Measurements from ENCODE around the gene MBTPS1.

MBTPS1 gene

DNA sequence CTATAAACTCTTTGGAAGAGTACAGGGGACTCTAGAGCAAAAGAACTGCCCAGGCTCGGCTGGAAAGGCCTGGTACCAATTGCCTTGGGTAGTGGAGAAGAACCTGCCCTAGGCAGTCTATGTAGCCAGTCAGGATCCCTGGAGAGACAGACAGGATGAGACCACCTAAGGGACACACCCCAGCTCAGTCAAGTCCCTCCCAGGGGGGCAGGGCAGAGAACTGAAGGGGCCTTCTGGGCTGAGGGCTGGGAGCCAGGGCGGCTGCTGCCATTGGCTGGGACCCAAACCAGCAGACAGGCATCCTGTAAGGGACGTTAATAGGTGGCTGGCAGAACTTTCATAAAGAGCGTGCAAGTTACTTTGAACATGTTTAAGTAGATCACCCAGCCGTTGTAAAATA is 61.4 kb downstream of the MBTPS1 start:
- TF ChIP-seq, protein P1, sequence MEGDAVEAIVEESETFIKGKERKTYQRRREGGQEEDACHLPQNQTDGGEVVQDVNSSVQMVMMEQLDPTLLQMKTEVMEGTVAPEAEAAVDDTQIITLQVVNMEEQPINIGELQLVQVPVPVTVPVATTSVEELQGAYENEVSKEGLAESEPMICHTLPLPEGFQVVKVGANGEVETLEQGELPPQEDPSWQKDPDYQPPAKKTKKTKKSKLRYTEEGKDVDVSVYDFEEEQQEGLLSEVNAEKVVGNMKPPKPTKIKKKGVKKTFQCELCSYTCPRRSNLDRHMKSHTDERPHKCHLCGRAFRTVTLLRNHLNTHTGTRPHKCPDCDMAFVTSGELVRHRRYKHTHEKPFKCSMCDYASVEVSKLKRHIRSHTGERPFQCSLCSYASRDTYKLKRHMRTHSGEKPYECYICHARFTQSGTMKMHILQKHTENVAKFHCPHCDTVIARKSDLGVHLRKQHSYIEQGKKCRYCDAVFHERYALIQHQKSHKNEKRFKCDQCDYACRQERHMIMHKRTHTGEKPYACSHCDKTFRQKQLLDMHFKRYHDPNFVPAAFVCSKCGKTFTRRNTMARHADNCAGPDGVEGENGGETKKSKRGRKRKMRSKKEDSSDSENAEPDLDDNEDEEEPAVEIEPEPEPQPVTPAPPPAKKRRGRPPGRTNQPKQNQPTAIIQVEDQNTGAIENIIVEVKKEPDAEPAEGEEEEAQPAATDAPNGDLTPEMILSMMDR (conservative IDR thresholded peaks at IDR 0.05; ENCODE audit: low read depth, low read length), result no peak
- DNase-seq (ENCODE audit: low read depth), result no peak
- no peak overlapping the region for H3K4me3 ChIP-seq (ENCODE audit: low read length)

DNA sequence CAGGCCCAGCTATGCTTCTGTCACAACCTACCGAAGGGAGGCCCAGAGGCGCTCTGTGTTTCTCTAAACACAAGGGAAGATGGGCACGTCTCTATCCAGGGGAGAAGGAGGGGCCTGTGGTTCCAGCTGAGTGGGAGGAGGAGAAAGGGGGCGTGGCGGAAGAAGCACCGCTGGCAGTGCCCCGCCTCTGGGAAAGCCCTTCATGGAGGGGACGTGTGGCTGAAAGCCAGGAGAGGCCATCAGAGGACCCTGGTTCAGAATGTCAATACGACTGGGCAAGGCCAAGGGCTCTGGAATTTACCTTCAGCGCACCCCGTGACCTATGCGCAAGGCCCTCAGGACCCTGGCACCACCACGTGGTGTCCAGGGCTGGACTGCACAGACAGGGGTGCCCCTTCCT is 61.8 kb downstream of the MBTPS1 start:
- TF ChIP-seq, protein P1 (conservative IDR thresholded peaks at IDR 0.05; ENCODE audit: low read depth, low read length), result no peak
- no peak overlapping the region for H3K4me3 ChIP-seq (ENCODE audit: low read length)
- no peak for DNase-seq (ENCODE audit: low read depth)

DNA sequence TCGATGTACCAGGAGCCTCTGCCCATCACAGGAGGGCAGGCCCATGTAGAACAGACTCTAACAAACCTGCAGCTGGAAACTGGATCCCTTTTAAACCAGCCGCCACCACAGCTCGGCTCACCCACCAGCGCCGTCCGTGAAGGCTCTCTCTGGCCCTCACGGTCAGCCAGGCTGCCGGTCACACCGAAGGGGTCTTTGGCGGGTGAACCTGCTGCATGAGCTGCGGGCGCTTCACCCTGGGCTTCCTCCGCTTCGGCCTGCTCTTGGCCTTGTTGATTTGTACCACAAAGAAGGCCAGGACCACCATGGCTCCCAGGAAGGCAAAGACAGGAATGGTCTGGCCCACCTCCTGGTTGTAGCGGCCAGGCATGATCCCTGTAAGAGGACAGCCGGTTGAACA is 62.5 kb downstream of the MBTPS1 start:
- no peak for DNase-seq (ENCODE audit: low read depth)
- TF ChIP-seq, protein P1 (conservative IDR thresholded peaks at IDR 0.05; ENCODE audit: low read depth, low read length), result no peak

GRCh38 chr16:84053237-84053636 is 63.5 kb downstream of the MBTPS1 start:
- H3K4me3 ChIP-seq (ENCODE audit: low read length), result no peak overlapping the region
- no peak for DNase-seq (ENCODE audit: low read depth)
- TF ChIP-seq, protein P1 (conservative IDR thresholded peaks at IDR 0.05; ENCODE audit: low read depth, low read length), result no peak

More for the DNA sequence above, 62.5 kb downstream of the MBTPS1 start:
- H3K4me3 ChIP-seq (ENCODE audit: low read length), result no peak overlapping the region

DNA sequence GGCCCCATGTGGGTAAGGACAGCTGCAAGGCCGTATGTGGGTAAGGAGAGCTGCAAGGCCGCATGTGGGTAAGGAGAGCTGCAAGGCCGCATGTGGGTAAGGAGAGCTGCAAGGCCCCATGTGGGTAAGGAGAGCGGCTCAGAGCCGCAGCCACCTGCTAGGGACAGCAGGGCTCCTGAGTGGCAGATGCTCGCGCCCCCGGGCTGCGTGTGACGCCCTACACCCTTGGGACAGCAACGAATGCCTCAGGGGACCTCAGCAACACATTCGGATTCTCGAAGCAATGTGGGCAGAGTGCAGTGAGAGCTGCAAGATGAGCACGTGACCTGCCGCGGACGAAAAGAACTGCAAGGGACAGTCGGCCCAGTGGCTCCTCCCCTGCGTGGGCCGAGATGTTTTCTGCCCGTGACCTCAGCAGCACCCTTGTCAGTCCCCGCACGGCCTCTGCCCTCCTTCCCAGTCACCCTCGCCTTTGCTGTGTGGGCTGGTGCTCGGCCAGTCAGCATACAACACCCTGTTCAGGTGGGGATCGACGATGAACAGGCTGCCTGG is 64.6 kb downstream of the MBTPS1 start:
- no peak for DNase-seq (ENCODE audit: low read depth)
- TF ChIP-seq, protein P1 (conservative IDR thresholded peaks at IDR 0.05; ENCODE audit: low read depth, low read length), result no peak
- H3K4me3 ChIP-seq (ENCODE audit: low read length), result no peak overlapping the region

- DNase-seq (ENCODE audit: low read depth), result no peak
- H3K4me3 ChIP-seq (ENCODE audit: low read length), result no peak overlapping the region
- TF ChIP-seq, protein P1 (conservative IDR thresholded peaks at IDR 0.05; ENCODE audit: low read depth, low read length), result no peak
These were observed 66.4 kb downstream of the MBTPS1 start for GRCh38 chr16:84050316-84050715.

- TF ChIP-seq, protein P1 (conservative IDR thresholded peaks at IDR 0.05; ENCODE audit: low read depth, low read length), result no peak
- no peak for DNase-seq (ENCODE audit: low read depth)
- H3K4me3 ChIP-seq (ENCODE audit: low read length), result no peak overlapping the region
These were observed 67.2 kb downstream of the MBTPS1 start for GRCh38 chr16:84049403-84050060.
